KMS-11 (cell line): ENCODE results near the gene ACSBG1.
"Not testable (repeated sequence)": the region's sequence is repeated elsewhere in the genome, so short reads cannot be mapped to it uniquely, and the experiment has no call there.

ENCODE experiments used
- H2AFZ ChIP-seq: fragments of 200-600 bp; sonication (generic); 2 replicates; pipeline ENCODE4 v1.6.1; 2016; ENCODE audit warnings: antibody characterized with exemption, mixed run types, low read depth
- H3K27ac ChIP-seq: fragments of 200-600 bp; sonication (generic); 2 replicates; pipeline ENCODE4 v1.6.1; 2016; ENCODE audit warnings: mild to moderate bottlenecking, mixed run types
- H3K27me3 ChIP-seq: fragments of 200-600 bp; sonication (generic); 2 replicates; pipeline ENCODE4 v1.6.1; 2017; ENCODE audit warnings: mild to moderate bottlenecking, low read depth, mixed run types, moderate library complexity; ENCODE audit not compliant: insufficient read depth
- H3K36me3 ChIP-seq: fragments of 200-600 bp; sonication (generic); 2 replicates; pipeline ENCODE4 v1.6.1; 2017; ENCODE audit warnings: mild to moderate bottlenecking, mixed run types; ENCODE audit not compliant: insufficient read depth
- H3K4me1 ChIP-seq: fragments of 200-600 bp; sonication (generic); 2 replicates; pipeline ENCODE4 v1.6.1; 2016; ENCODE audit warnings: mild to moderate bottlenecking, low read depth, mixed run types; ENCODE audit not compliant: poor library complexity, severe bottlenecking
- H3K4me2 ChIP-seq: fragments of 200-600 bp; sonication (generic); 2 replicates; pipeline ENCODE4 v1.7.0; 2016; ENCODE audit warnings: mild to moderate bottlenecking, mixed run types
- H3K4me3 ChIP-seq: fragments of 200-600 bp; sonication (generic); IDR thresholded peaks from 2 replicates; pipeline ENCODE4 v1.6.1; 2017; ENCODE audit warnings: low read depth, low read length, mixed read lengths; ENCODE audit not compliant: insufficient read depth
- H3K79me2 ChIP-seq: fragments of 200-600 bp; sonication (generic); 2 replicates; pipeline ENCODE4 v1.6.1; 2016; ENCODE audit warnings: low read depth, mixed run types; ENCODE audit not compliant: insufficient read depth
- H3K9ac ChIP-seq: fragments of 200-600 bp; sonication (generic); 2 replicates; pipeline ENCODE4 v1.6.1; 2016; ENCODE audit warnings: mild to moderate bottlenecking, mixed run types
- H4K20me1 ChIP-seq: fragments of 200-600 bp; sonication (generic); 2 replicates; pipeline ENCODE4 v1.6.1; 2016; ENCODE audit warnings: mild to moderate bottlenecking, mixed run types; ENCODE audit not compliant: insufficient read depth
- CTCF ChIP-seq: fragments of 200-600 bp; sonication (generic); conservative IDR thresholded peaks from 2 replicates; pipeline ENCODE4 v1.6.1; 2017; ENCODE audit warnings: low read depth, mild to moderate bottlenecking, antibody characterized with exemption, low read length, moderate library complexity, mixed read lengths

ACSBG1 gene

GRCh38 chr15:78255421-78256043 is 21.2 kb upstream of the ACSBG1 start:
- no peaks in the 10 kb centered on the region for H3K79me2 ChIP-seq
- H3K4me2 ChIP-seq: no peak overlapping the region
- H2AFZ ChIP-seq: no peak overlapping the region
- H3K27me3 ChIP-seq: no peaks in the 10 kb centered on the region
- no peak overlapping the region for H3K4me3 ChIP-seq
- no peak for TF ChIP-seq CTCF
- H3K27ac ChIP-seq: no peak overlapping the region
- H3K4me1 ChIP-seq: no peaks in the 10 kb centered on the region
- H3K9ac ChIP-seq: no peak overlapping the region
- no peaks in the 10 kb centered on the region for H4K20me1 ChIP-seq
- no peaks in the 10 kb centered on the region for H3K36me3 ChIP-seq

GRCh38 chr15:78251136-78251535 is 16.8 kb upstream of the ACSBG1 start:
- Histone ChIP-seq H3K4me2 (no peak overlapping the region), H3K27me3 (no peaks in the 10 kb centered on the region), H3K27ac (no peak overlapping the region), H3K36me3 (no peaks in the 10 kb centered on the region), H3K4me1 (no peaks in the 10 kb centered on the region), H3K79me2 (no peaks in the 10 kb centered on the region), H2AFZ (no peak overlapping the region), H4K20me1 (no peaks in the 10 kb centered on the region), H3K4me3 (no peak overlapping the region), H3K9ac (no peak overlapping the region)
- TF ChIP-seq CTCF: no peak

GRCh38 chr15:78249131-78249530 is 14.8 kb upstream of the ACSBG1 start:
- Histone ChIP-seq H3K4me2 (no peak overlapping the region), H3K4me3 (no peak overlapping the region), H2AFZ (no peak overlapping the region), H4K20me1 (no peaks in the 10 kb centered on the region), H3K79me2 (no peaks in the 10 kb centered on the region), H3K36me3 (no peaks in the 10 kb centered on the region), H3K9ac (no peak overlapping the region), H3K27ac (no peak overlapping the region), H3K27me3 (no peaks in the 10 kb centered on the region), H3K4me1 (no peaks in the 10 kb centered on the region)
- TF ChIP-seq CTCF: no peak

GRCh38 chr15:78247911-78248310 is 13.5 kb upstream of the ACSBG1 start:
- H3K27me3 ChIP-seq: no peaks in the 10 kb centered on the region
- no peak for TF ChIP-seq CTCF
- no peak overlapping the region for H3K4me3 ChIP-seq
- H3K27ac ChIP-seq: no peak overlapping the region
- no peaks in the 10 kb centered on the region for H3K79me2 ChIP-seq
- H4K20me1 ChIP-seq: no peaks in the 10 kb centered on the region
- H2AFZ ChIP-seq: no peak overlapping the region
- no peaks in the 10 kb centered on the region for H3K4me1 ChIP-seq
- no peak overlapping the region for H3K9ac ChIP-seq
- H3K36me3 ChIP-seq: no peaks in the 10 kb centered on the region
- no peak overlapping the region for H3K4me2 ChIP-seq

- not testable (repeated sequence) for H3K9ac ChIP-seq
These were observed 11.7 kb upstream of the ACSBG1 start for GRCh38 chr15:78245976-78246620.

GRCh38 chr15:78245392-78245791 is 11.0 kb upstream of the ACSBG1 start:
- not testable (repeated sequence) for H3K27me3 ChIP-seq, H3K27ac ChIP-seq, H3K79me2 ChIP-seq, H3K9ac ChIP-seq, H3K36me3 ChIP-seq, H3K4me3 ChIP-seq, H3K4me2 ChIP-seq, H3K4me1 ChIP-seq, H2AFZ ChIP-seq, H4K20me1 ChIP-seq

More at GRCh38 chr15:78245976-78246620, 11.7 kb upstream of the ACSBG1 start:
- not testable (repeated sequence) for H3K4me1 ChIP-seq, H3K27ac ChIP-seq, H3K4me2 ChIP-seq, H3K27me3 ChIP-seq, H3K4me3 ChIP-seq, H3K36me3 ChIP-seq, H4K20me1 ChIP-seq, H2AFZ ChIP-seq, H3K79me2 ChIP-seq
